HG02759 (cell line): ENCODE data around the gene LTBP3.

Source experiments
- ATAC-seq: cut with Tn5 transposase; IDR thresholded peaks from one replicate; pipeline ENCODE4 v1.9.1; 2021; ENCODE audit warnings: mild to moderate bottlenecking, moderate library complexity; ENCODE audit not compliant: unreplicated experiment

The LTBP3 gene

GRCh38 chr11:65555693-65556231 lies 2.4 kb downstream of the LTBP3 start:
- ATAC-seq = no peak

GRCh38 chr11:65554842-65555430 lies 3.2 kb downstream of the LTBP3 start:
- no peak for ATAC-seq

- no peak for ATAC-seq
These were observed 3.9 kb downstream of the LTBP3 start for GRCh38 chr11:65554057-65554818.

- no peak for ATAC-seq
These were observed 4.7 kb downstream of the LTBP3 start for GRCh38 chr11:65553301-65554001.

- ATAC-seq = no peak
These were observed 5.7 kb downstream of the LTBP3 start for GRCh38 chr11:65552388-65552951.

- no peak for ATAC-seq
These were observed 6.4 kb downstream of the LTBP3 start for GRCh38 chr11:65551572-65552387.

- ATAC-seq = no peak
These were observed 9.1 kb downstream of the LTBP3 start for GRCh38 chr11:65549096-65549495.

- ATAC-seq = no peak
These were observed 9.8 kb downstream of the LTBP3 start for GRCh38 chr11:65548395-65548794.

GRCh38 chr11:65547446-65548125 lies 10.6 kb downstream of the LTBP3 start:
- no peak for ATAC-seq

GRCh38 chr11:65546217-65546958 lies 11.8 kb downstream of the LTBP3 start:
- peak; percentile 77 for ATAC-seq

GRCh38 chr11:65545853-65546216 lies 12.3 kb downstream of the LTBP3 start:
- no peak for ATAC-seq

GRCh38 chr11:65542738-65543390 lies 15.3 kb downstream of the LTBP3 start:
- no peak for ATAC-seq

GRCh38 chr11:65541093-65541982 lies 16.8 kb downstream of the LTBP3 start:
- no peak for ATAC-seq

GRCh38 chr11:65540290-65541092 lies 17.7 kb downstream of the LTBP3 start:
- peak; percentile 74 for ATAC-seq

GRCh38 chr11:65539744-65540289 lies 18.3 kb downstream of the LTBP3 start:
- peak; percentile 67 for ATAC-seq

- ATAC-seq = no peak
These were observed 19.0 kb downstream of the LTBP3 start for GRCh38 chr11:65538915-65539743.
